AG08396 (cell line): Measurements from ENCODE around the gene PSMD2.

Experiments used
- DNase-seq: peaks from one replicate; pipeline ENCODE4 v3.0.0; 2012; ENCODE audit warnings: low spot score, mixed read lengths

The PSMD2 gene

DNA sequence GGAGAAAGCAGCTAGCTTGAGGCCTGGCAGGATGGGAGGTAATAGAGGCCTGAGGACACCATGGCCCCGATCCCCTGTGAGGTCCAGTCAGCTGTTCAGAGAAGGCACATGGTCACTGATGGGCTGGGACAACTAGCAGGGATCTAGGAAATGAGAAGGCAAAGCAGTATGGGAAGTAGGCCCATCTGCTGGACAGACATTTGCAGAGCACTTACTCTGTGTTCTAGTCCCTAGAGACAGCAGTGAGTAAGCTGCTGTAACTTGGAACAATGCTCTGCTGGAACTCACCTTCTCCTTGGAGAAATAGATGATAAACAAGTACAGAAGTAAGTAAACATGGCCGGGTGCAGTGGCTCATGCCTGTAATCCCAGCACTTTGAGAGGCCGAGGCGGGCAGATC, 16.1 kb upstream of the PSMD2 start:
- DNase-seq: no peak

DNA sequence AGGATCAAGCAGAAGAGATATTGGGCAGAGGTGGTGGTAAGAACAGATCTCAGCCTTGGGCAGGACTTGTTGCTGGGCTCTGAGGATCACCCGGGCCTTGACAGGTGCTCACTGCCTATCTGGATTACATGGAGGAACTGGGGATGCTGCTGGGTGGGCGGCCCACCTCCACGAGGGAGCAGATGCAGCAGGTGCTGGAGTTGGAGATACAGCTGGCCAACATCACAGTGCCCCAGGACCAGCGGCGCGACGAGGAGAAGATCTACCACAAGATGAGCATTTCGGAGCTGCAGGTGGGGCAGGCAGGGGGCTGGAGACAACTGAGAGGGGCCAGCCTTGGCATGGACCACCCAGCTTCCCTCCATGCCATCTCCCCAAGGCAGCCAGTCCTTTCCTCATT, 15.4 kb upstream of the PSMD2 start:
- no peak for DNase-seq

DNA sequence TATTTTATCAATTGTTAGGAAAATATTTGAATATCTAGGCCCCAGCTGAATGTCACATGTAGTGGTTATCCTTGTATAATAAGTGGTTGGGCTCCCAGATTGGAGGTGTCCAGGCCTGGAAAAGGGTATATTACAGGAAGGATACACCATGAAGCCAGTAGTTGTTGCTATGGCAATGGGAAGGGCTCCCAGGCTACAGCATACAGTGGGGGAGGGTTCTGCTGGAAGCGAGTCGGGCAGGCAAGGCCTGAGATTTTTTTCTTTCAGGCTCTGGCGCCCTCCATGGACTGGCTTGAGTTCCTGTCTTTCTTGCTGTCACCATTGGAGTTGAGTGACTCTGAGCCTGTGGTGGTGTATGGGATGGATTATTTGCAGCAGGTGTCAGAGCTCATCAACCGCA, 14.3 kb upstream of the PSMD2 start:
- DNase-seq: peak; percentile 89

DNA sequence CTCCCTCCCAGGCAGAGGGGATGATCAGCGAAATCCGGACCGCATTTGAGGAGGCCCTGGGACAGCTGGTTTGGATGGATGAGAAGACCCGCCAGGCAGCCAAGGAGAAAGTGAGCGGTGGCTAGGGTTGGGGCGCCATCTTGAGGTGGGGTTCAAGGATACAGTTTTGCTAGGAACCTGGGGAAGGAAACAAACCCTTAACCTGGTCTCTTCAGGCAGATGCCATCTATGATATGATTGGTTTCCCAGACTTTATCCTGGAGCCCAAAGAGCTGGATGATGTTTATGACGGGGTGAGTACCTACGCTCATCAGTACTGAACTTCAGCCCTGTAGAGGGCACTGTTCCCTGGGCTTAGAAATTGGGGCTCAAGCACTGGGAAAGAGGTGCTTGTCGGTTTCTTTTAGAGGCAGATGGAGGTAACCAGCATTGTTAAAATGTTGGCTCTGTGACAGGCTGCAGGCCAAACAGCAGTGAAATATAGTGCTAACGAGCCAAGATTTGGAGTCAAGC, 9.6 kb upstream of the PSMD2 start:
- DNase-seq: peak; percentile 77

DNA sequence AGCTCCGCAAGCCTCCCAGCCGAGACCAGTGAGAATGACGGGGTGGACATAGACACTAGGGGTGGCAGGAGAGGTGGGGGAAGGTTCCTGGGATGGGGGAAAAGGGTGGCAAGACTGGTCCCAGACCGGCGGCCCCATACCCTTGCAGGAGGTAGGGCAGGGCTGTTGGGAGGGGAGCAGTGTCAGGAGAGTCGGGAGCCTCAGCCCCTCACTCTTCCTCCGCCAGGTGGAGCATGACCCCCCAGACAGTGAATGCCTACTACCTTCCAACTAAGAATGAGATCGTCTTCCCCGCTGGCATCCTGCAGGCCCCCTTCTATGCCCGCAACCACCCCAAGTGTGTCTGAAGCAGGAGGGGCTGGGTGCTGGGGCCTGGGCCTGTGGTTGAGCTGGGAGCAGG, 8.7 kb upstream of the PSMD2 start:
- DNase-seq: no peak

DNA sequence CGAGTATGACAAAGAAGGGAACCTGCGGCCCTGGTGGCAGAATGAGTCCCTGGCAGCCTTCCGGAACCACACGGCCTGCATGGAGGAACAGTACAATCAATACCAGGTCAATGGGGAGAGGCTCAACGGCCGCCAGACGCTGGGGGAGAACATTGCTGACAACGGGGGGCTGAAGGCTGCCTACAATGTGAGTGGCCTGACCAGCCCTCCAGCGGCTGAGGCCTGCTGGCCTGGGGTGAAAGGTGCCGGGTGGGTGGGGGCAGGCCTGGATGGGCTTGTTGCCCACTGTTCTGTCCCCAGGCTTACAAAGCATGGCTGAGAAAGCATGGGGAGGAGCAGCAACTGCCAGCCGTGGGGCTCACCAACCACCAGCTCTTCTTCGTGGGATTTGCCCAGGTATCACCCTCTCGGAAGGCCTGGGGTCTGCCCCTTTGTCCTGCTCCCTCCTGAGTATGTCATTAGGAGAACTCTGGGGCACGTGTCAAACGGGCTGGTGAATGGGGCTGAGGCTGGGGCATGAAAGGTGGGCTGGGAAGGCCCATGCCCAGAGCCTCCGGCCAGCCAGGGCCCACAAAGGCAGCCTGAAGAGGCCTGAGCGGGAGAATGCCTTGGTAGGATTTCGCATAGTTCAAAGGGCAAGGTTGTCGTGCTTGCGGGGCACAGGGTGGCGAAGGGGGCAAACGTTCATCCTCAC, 7.8 kb upstream of the PSMD2 start:
- DNase-seq: no peak

DNA sequence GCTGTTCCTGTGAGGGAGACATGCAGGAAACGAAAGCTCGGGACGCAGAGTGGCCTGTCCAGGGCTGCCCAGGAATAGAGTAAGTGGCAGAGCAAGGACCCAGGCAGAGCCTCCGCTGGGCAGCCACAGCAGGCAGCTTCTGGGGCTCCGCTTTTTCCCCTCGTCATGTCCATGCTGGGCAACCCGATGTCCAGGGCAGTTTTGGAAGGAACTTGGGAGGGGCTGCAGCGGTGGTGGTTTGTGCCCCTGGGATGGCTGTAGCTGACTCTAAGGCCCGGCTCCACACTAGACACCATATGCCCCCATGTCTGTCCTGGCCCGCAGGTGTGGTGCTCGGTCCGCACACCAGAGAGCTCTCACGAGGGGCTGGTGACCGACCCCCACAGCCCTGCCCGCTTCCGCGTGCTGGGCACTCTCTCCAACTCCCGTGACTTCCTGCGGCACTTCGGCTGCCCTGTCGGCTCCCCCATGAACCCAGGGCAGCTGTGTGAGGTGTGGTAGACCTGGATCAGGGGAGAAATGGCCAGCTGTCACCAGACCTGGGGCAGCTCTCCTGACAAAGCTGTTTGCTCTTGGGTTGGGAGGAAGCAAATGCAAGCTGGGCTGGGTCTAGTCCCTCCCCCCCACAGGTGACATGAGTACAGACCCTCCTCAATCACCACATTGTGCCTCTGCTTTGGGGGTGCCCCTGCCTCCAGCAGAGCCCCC, 7.1 kb upstream of the PSMD2 start:
- no peak for DNase-seq

DNA sequence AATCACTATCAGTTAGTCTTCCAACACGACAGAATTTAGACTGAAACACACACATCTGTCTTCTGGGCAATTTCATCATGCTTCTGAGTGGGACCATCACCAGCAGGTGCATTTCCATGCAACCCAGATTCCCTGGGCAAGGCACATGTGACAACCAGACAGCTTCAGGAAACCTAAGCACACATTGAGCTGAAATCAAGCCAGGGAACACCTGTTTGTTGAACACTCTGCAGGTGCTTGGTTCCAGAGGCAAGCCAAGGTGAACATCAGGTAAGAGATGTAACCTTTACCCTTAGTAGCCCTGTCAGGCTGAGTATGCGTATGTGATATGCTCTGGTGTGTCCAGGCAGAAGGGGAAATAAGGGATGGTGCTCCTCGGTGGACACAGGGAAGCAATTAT, 3.3 kb upstream of the PSMD2 start:
- no peak for DNase-seq

DNA sequence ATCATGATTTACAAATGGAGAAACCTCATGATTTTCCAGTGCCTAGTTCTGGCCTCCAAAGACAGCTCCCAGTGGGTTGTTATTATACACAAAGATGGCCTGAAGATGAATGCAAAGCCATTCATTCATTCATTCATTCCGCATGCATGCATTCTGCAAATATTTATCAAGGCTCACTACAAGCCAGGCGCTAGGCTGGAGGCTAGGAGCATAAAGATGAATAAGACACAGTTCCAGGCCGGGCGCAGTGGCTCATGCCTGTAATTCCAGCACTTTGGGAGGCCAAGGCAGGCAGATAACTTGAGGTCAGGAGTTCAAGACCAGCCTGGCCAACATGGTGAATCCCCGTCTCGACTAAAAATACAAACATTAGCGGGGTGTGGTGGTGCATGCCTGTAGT, 2.4 kb upstream of the PSMD2 start:
- DNase-seq: no peak

DNA sequence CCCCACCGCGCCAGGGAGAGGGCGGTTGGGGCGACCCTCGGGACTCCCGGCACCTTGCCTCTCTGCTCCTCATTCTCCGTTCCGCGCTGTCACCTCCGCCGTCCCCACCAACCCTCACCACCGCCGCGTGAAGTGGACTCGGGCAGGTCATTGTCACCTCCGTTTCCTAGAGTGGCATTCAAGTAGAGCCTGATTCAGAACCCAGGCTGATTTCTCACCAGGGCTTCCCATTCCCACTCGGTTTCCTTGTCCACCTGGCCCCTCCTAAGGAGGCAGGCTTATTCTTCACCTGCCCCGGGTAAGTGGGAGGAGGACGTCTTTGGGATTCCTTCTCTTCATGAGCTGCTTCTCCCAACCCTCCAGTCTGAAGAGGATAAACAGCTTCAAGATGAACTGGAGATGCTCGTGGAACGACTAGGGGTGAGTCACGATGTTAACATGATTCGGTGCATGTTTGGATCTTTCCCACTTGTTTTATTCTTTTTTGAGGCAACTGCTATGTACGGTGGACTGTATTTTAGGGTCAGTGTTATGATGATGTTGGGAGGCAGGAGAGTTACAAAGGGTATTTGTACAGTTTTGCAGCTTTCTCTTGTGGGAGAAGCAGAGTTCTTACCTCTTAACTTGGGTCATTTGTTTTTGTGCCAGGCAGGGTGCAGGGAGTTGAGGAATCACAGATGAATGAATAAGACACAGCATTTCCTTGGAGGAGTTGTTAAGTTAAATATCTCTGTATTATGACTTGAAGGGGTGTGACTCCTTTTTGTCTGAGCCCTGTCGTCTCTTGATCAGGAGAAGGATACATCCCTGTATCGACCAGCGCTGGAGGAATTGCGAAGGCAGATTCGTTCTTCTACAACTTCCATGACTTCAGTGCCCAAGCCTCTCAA, 692 bp downstream of the PSMD2 start:
- DNase-seq: no peak

DNA sequence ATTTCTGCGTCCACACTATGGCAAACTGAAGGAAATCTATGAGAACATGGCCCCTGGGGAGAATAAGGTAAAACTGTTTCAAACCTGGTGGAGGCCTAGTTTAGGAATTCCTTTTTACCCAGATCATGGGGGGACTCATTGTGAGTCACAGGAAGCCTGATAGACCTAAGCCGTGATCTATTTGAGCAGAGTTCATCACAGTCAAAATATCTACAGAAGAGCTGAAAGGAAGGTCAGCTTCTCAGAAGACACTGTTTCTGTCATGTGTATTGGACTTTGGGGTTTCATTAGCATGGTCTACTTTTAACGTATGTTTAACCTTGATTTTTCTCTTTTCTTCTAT, 1.3 kb downstream of the PSMD2 start:
- no peak for DNase-seq

DNA sequence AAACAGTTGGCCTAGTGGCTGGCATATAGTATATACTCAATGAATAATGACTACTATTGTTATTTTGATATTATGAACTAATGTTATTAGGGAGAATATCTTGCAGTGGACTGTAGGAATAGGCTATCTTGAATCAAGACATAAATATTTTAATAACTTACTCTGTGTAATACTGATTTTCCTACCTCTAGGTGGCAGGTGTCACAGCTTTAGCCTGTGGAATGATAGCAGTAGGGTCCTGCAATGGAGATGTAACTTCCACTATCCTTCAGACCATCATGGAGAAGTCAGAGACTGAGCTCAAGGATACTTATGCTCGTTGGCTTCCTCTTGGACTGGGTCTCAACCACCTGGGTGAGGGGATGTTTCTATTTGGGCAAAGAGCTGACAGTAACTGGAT, 6.5 kb downstream of the PSMD2 start:
- no peak for DNase-seq

DNA sequence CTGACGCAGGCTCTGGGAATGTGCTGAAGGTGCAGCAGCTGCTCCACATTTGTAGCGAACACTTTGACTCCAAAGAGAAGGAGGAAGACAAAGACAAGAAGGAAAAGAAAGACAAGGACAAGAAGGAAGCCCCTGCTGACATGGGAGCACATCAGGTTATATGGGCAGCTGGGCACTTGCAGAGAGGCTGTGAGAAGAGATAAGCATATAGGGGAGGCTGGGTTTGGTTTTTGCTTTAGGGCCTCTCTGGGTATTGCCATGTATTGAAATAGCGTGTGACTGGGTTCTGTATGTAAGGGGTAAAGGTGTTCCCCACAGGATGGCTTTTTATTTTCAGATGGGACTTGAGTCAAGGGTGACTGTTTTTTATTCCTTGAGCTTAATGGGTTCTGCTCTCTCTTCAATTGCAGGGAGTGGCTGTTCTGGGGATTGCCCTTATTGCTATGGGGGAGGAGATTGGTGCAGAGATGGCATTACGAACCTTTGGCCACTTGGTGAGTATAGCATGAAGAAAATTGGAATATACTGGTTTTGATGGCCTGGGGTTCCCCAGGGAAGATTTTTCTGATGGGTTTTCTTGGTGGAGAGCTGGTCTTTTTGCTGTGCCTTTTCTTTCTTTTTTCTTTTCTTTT, 7.4 kb downstream of the PSMD2 start:
- DNase-seq: no peak

DNA sequence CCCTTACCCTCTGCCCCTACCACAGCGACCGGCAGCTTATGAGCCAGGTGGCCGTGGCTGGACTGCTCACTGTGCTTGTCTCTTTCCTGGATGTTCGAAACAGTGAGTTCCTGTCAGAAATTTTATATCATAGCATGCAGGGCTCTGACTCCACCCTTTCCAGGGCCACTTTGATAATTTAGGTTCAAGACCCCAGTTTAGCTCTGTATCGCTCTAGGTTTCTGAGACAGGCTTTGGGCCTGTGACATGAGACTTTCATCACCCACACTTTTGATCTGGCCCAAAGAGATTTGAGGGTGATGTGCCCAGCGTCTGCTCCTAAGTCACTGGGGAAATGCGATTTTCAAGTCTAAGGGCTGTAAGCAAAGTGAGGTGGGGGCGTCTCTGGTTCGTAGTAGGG, 8.9 kb downstream of the PSMD2 start:
- DNase-seq: no peak

DNA sequence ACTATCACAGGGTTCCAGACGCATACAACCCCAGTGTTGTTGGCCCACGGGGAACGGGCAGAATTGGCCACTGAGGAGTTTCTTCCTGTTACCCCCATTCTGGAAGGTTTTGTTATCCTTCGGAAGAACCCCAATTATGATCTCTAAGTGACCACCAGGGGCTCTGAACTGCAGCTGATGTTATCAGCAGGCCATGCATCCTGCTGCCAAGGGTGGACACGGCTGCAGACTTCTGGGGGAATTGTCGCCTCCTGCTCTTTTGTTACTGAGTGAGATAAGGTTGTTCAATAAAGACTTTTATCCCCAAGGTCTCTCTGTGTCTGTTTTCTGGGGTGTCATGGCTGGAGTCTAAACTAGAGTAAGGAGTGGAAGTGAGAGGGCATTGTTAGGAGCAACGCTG, 9.7 kb downstream of the PSMD2 start:
- DNase-seq: no peak

DNA sequence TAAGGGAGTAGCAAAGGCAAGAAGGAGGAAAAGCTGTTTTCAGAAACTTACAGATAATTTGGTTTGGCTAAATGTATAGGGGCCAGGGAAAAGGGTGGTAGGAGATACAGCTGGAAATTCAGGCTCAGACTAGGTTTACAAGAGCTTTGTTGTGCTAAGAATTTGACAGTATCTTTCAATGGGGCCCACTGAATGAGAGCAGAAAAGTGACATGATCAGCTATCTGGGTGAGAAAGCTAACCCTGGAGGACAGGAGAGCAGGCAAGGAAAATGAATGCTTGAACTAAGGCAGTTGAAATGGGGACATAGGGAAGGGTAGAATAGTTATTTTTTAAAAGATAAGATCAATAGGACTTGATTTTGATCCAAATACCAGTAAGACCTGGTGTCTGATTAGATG, 12.6 kb downstream of the PSMD2 start:
- DNase-seq: no peak

DNA sequence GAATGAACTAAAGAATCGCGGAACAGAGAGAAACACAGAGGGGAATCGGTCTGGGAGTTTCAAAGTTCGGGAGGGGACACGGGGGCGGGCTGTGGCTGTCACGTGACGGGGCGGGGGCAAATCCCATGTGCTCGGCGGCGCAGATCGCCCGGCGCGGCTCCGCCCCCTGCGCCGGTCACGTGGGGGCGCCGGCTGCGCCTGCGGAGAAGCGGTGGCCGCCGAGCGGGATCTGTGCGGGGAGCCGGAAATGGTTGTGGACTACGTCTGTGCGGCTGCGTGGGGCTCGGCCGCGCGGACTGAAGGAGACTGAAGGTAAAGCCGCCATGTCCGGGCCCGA, 15.3 kb downstream of the PSMD2 start, which contains the start of gene EIF4G1:
EIF4G1 (plus strand) TSS at position 244 of the 337 bp plus-strand sequence. CDS start 1,191 bp downstream, outside the sequence.
- DNase-seq: peak; percentile 97

DNA sequence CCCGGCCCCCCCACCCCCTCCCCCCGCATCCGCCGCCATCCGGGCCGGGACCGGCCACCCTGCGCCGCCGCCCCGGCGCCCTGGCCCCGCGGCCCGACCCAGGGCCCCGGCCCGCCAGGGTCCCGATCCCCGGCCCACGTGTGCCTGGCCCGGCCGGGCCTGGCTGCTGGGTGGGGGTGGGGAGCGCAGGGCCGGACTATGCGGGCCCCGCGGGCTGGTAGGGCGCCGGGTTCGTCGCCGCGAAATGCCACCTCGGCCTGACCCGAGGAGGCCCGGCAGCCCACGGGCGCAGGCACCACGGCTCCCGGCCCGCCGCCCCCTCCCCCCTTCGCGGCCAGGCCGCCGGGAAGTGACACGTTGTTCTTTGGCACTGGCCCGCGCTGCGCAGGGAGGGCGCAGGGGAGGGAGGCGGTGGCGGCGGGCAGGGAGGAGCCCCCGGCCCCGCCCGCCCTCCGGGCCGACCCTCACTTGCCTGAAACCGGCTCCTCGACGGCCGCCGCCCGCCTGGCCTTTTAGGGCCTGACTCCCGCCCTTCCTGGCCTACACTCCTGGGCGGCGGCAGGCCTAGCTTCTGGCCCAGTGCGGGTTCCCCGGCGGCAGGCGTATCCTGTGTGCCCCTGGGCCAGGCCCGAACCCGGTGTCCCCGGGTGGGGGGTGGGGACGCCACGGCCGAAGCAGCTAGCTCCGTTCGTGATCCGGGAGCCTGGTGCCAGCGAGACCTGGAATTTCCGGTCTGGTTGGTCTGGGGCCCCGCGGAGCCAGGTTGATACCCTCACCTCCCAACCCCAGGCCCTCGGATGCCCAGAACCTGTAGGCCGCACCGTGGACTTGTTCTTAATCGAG, 15.9 kb downstream of the PSMD2 start:
- peak; percentile 89 for DNase-seq

DNA sequence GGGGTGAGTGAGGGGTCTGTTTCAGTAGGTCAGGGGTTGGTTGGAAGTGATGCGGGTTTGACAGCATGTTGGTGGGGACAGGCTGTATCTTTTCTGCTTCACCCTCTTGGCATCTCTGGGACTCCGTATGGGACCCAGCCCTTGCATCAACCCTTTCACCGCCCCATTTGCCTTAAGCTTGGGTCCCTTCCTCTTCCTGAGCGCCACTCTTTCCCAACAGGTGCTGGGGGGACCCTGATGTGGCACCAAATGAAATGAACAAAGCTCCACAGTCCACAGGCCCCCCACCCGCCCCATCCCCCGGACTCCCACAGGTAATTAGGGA, 16.5 kb downstream of the PSMD2 start:
- no peak for DNase-seq

DNA sequence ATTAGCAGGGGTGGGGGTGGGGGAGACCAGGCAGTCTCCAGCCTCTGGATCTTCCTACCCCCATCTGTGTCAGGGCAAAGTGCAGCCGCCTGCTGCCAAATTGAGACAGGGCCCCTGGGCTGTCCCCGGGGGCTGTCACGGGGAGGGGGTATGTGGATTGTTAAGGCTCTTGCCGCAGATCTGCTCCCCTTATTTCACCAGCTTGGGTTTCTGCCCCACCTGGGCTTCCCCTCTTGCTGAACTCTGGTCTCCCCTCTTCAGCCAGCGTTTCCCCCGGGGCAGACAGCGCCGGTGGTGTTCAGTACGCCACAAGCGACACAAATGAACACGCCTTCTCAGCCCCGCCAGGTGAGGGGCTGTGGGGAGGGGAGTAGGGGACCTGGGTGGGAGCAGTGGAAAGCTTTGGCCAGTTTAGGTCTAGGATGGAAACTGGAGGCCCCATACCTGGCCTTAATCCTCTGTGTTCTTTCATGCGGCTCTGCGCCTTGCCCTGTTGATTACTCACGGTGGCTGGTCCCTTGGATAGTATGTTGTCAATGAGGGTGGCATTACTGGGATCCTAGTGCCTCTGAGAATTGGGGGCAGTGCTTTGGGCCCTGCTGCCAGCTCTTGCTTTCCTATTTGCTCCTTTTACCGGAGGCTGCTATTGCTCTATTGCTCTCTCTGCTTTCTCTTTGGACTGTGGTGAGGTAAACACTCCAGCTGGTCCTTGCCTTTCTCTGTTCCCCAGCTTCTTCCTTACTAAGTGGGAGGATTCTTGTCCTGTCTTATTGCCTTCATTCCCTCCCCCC, 17.0 kb downstream of the PSMD2 start:
- DNase-seq: no peak

DNA sequence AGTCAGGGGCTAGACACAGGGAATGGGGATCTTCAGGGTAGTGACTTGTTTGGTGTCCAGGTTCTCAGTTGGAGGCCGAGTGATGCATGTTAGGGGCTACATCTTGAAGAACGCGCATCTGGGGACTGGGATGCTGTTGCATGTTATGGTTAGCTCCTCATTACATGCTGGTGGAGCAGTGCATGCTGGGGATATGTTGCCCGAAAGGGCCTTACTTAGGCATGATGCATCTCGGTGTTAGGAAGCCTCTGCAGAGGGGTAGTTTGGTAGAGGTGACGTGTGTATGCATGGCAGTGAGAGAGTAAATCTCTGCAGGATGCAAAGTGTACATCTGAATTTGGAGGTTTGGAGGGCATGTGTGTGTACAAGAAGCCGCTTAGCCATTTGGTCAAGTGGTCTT, 17.8 kb downstream of the PSMD2 start:
- no peak for DNase-seq
